ENCODE results near the gene WWC2.

The WWC2 gene

GRCh38 chr4:183348706-183349659 lies 249.9 kb downstream of the WWC2 start:
- ATAC-seq (ENCODE audit: low read depth) (no peak), DNase-seq (ENCODE audit: low spot score in 2 of 2) (no peak)
- Mint-ChIP-seq H3K9me3 (no peaks in the 10 kb centered on the region), H3K4me1 (no peaks in the 10 kb centered on the region), H3K27me3 (peaks cover 11% of the 10 kb centered on the region), H3K4me3 (no peak overlapping the region), H3K36me3 (no peaks in the 10 kb centered on the region), H3K27ac (no peak overlapping the region)

DNA sequence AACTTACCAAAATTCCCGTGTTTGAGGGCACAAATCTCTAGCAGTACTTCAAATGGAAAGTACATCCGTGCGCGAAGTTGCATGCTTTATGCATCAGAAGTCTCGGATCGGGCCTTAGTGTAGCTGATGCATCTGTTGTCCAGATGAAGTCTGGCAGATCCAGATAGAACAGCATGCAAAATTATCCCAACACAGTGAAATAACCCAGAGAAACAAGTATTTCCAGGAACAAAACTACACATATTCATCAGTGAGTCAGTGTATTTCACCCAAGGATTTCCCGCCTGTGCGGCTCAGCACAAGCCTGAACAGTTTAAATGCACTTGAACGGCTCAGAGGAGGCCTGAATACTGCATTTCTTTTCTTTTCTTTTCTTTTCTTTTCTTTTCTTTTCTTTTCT lies 250.6 kb downstream of the WWC2 start:
- ATAC-seq (ENCODE audit: low read depth) = no peak

GRCh38 chr4:183350317-183351071 lies 251.4 kb downstream of the WWC2 start:
- Mint-ChIP-seq H3K9me3 (no peaks in the 10 kb centered on the region), H3K4me1 (no peaks in the 10 kb centered on the region), H3K27me3 (peaks cover 8% of the 10 kb centered on the region), H3K27ac (no peak overlapping the region), H3K4me3 (no peak overlapping the region), H3K36me3 (no peaks in the 10 kb centered on the region)
- ATAC-seq (ENCODE audit: low read depth) (no peak), DNase-seq (ENCODE audit: low spot score in 2 of 2) (no peak)

More for the DNA sequence above, 250.6 kb downstream of the WWC2 start:
- no peaks in the 10 kb centered on the region for H3K36me3 Mint-ChIP-seq
- H3K9me3 Mint-ChIP-seq = no peaks in the 10 kb centered on the region
- DNase-seq (ENCODE audit: low spot score in 2 of 2) = no peak
- H3K27ac Mint-ChIP-seq = no peak overlapping the region
- H3K4me1 Mint-ChIP-seq = no peaks in the 10 kb centered on the region
- H3K4me3 Mint-ChIP-seq = no peak overlapping the region
- peaks cover 11% of the 10 kb centered on the region for H3K27me3 Mint-ChIP-seq

DNA sequence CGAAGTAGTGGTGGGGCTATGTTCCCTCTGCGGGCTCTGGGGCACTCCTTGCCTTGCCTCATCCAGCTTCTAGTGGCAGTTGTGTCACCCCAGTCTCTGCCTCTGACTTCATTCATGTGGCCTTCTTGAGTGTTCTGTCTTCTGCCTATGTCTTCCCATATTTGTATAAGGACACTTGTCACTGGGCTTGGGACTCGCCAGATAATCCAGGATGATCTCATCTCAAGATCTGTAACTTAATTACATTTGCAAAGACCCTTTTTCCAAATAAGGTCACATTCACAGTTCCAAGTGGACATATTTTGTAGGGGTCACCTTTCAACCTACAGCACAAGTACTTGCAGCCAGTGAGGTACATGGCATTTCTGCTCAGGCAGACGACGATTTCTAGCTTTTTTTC lies 253.5 kb downstream of the WWC2 start:
- H3K27me3 Mint-ChIP-seq = peaks cover 14% of the 10 kb centered on the region
- ATAC-seq (ENCODE audit: low read depth) = no peak
- no peak overlapping the region for H3K27ac Mint-ChIP-seq
- H3K4me1 Mint-ChIP-seq = no peaks in the 10 kb centered on the region
- no peak overlapping the region for H3K4me3 Mint-ChIP-seq
- H3K9me3 Mint-ChIP-seq = no peaks in the 10 kb centered on the region
- no peak for DNase-seq (ENCODE audit: low spot score in 2 of 2)
- H3K36me3 Mint-ChIP-seq = no peaks in the 10 kb centered on the region

DNA sequence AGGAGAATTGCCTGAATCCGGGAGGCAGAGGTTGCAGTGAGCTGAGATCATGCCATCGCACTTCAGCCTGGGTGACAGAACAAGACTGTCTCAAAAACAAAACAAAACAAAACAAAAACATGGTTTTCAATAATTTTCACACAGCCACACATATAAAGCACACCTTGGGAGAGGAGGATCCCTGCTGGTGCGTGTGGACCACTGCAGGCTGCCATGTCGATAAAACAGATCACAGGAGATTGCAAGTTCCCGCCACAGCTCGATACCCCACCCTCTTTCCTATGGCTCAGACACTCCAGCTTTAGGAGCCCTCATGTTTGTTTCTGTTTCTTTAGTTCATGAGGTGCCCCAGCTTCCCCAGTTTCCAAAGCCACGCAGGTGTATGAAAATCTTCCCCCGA lies 254.5 kb downstream of the WWC2 start:
- H3K36me3 Mint-ChIP-seq = no peaks in the 10 kb centered on the region
- no peaks in the 10 kb centered on the region for H3K4me1 Mint-ChIP-seq
- peaks cover 14% of the 10 kb centered on the region for H3K27me3 Mint-ChIP-seq
- no peak overlapping the region for H3K27ac Mint-ChIP-seq
- ATAC-seq (ENCODE audit: low read depth) = no peak
- no peaks in the 10 kb centered on the region for H3K9me3 Mint-ChIP-seq
- H3K4me3 Mint-ChIP-seq = no peak overlapping the region
- no peak for DNase-seq (ENCODE audit: low spot score in 2 of 2)

DNA sequence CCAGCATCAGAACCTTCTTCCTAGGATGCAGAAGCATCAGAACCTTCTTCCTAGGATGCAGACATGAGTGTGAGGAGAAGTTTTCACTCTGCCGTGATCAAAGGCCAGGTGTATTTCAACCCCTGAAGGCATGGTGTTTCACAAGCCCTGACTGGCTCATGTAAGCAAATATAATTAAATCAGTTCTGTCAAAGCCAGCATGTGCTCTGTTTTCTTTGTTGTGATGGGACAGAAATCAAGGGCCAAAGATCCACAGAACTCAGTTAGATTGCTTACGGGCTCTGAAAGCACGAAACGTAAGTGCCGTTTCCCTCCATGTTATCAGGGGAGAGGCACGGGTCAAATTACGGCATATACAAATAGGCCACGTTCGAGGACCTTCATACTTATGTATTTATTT lies 255.2 kb downstream of the WWC2 start:
- Mint-ChIP-seq H3K27ac (no peak overlapping the region), H3K4me3 (no peak overlapping the region), H3K36me3 (no peaks in the 10 kb centered on the region), H3K9me3 (no peaks in the 10 kb centered on the region), H3K27me3 (peaks cover 12% of the 10 kb centered on the region), H3K4me1 (no peaks in the 10 kb centered on the region)
- ATAC-seq (ENCODE audit: low read depth) = no peak
- DNase-seq (ENCODE audit: low spot score in 2 of 2) = no peak

DNA sequence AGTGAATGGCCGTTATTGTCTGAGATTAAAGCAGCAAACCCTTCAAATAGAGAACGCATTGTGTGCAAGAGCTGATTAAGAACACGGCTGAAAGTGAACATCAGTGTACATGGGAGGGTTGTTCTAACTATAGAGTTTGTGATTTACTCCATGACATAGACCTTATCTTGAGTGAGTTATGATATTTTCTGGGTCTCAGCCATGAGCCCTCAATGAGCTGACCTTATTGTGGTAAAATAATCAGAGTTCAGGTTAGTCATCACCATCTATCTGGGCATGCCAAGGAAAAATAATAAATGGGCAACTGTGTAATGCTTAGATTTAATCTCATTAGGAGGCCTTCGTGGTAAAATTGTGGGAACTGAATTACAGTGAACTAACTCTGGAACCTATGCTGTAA lies 256.3 kb downstream of the WWC2 start:
- H3K4me1 Mint-ChIP-seq = no peaks in the 10 kb centered on the region
- H3K9me3 Mint-ChIP-seq = no peaks in the 10 kb centered on the region
- H3K27me3 Mint-ChIP-seq = peaks cover 11% of the 10 kb centered on the region
- no peak for DNase-seq (ENCODE audit: low spot score in 2 of 2)
- H3K27ac Mint-ChIP-seq = no peak overlapping the region
- no peaks in the 10 kb centered on the region for H3K36me3 Mint-ChIP-seq
- ATAC-seq (ENCODE audit: low read depth) = no peak
- H3K4me3 Mint-ChIP-seq = no peak overlapping the region

- no peak overlapping the region for H3K27ac Mint-ChIP-seq
These were observed 257.2 kb downstream of the WWC2 start for GRCh38 chr4:183356173-183356830.

DNA sequence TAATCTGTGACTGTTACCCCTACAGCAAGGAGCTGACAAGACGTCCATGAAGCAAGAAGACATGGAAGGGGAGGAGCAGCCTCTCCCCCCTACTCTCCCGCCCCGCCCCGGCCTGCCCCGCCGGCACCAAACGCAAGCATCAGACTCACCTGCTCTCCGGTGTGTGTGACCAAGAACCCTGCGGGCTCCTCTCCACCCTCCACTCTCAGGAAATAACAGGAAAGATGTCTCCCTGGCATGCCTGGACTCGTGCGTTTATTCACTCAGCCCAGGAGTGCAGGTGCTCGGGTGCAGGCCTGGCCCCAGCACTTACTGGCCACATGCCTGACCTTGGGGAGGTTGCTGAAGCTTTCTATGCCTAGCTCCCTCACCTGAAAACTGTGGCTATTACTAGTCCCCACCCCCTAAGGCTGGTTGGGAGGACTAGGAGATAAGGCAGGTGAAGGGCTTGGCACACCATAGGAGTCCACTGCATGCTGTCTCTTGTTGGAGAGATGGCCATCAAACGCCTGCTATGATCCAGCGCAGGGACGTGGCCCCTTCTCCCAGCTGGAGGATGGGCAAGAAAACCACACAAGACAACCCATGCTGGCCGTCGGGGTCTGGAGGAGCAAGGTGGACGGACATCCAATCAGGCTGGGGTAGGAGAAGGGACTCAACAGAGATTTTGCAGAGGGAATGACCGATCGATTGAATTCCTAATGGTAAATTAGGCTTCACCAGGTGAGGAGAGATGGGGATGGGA lies 258.0 kb downstream of the WWC2 start:
- DNase-seq (ENCODE audit: low spot score in 2 of 2) (no peak), ATAC-seq (ENCODE audit: low read depth) (no peak)
- no peaks in the 10 kb centered on the region for H3K9me3 Mint-ChIP-seq
- H3K36me3 Mint-ChIP-seq = no peaks in the 10 kb centered on the region
- H3K4me1 Mint-ChIP-seq = no peaks in the 10 kb centered on the region
- H3K27ac Mint-ChIP-seq = no peak overlapping the region
- H3K27me3 Mint-ChIP-seq = peaks cover 9% of the 10 kb centered on the region
- H3K4me3 Mint-ChIP-seq = no peak overlapping the region

More at GRCh38 chr4:183356173-183356830, 257.2 kb downstream of the WWC2 start:
- no peak for ATAC-seq (ENCODE audit: low read depth)
- no peaks in the 10 kb centered on the region for H3K9me3 Mint-ChIP-seq
- DNase-seq (ENCODE audit: low spot score in 2 of 2) = no peak
- H3K27me3 Mint-ChIP-seq = peaks cover 9% of the 10 kb centered on the region
- no peaks in the 10 kb centered on the region for H3K4me1 Mint-ChIP-seq
- no peaks in the 10 kb centered on the region for H3K36me3 Mint-ChIP-seq
- no peak overlapping the region for H3K4me3 Mint-ChIP-seq

DNA sequence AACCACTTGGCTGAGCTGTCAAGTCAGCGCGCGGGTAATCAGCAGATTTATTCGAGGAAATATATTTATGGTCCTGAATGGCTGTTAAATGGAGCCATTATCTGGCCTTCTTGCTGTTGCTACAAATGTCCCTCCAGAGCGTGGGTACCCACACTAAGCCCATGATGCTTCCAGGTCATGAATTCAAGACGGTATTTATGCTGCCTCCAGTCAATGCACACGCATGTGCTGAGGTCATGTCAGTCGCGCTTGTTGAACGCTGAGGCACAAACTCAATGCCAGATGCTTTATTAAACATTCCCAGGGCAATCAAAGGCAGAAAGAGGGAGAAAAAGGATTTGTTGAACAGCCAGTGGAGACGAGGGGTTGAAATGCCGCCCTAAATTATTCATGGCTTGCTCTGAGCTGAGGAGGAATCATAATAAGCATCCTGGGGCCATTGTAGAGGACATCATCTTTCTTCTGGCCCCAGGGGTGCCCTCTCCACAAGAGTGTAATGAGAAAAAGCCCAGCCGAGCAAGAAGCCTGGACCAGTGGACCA lies 259.2 kb downstream of the WWC2 start:
- H3K27me3 Mint-ChIP-seq = peaks cover 11% of the 10 kb centered on the region
- H3K9me3 Mint-ChIP-seq = no peaks in the 10 kb centered on the region
- no peaks in the 10 kb centered on the region for H3K36me3 Mint-ChIP-seq
- H3K27ac Mint-ChIP-seq = no peak overlapping the region
- DNase-seq (ENCODE audit: low spot score in 2 of 2) (no peak), ATAC-seq (ENCODE audit: low read depth) (no peak)
- no peaks in the 10 kb centered on the region for H3K4me1 Mint-ChIP-seq
- no peak overlapping the region for H3K4me3 Mint-ChIP-seq

- H3K36me3 Mint-ChIP-seq = no peaks in the 10 kb centered on the region
- H3K9me3 Mint-ChIP-seq = no peaks in the 10 kb centered on the region
- H3K4me1 Mint-ChIP-seq = no peaks in the 10 kb centered on the region
- no peak overlapping the region for H3K4me3 Mint-ChIP-seq
- ATAC-seq (ENCODE audit: low read depth) = no peak
- H3K27me3 Mint-ChIP-seq = peaks cover 12% of the 10 kb centered on the region
- DNase-seq (ENCODE audit: low spot score in 2 of 2) = no peak
- H3K27ac Mint-ChIP-seq = no peak overlapping the region
These were observed 261.3 kb downstream of the WWC2 start for GRCh38 chr4:183360161-183360919.

- no peaks in the 10 kb centered on the region for H3K4me1 Mint-ChIP-seq
- no peak overlapping the region for H3K27ac Mint-ChIP-seq
These were observed 263.0 kb downstream of the WWC2 start for GRCh38 chr4:183362036-183362435.

More at GRCh38 chr4:183362036-183362435, 263.0 kb downstream of the WWC2 start:
- Mint-ChIP-seq H3K27me3 (peaks cover 8% of the 10 kb centered on the region), H3K4me3 (no peak overlapping the region), H3K9me3 (no peaks in the 10 kb centered on the region), H3K36me3 (no peaks in the 10 kb centered on the region)
- DNase-seq (ENCODE audit: low spot score in 2 of 2) (no peak), ATAC-seq (ENCODE audit: low read depth) (no peak)
